AG09309 (cell line): ENCODE data around the gene EPB41L1.

Experiments used
- DNase-seq: peaks from one replicate; pipeline ENCODE4 v3.0.0-alpha.2; 2010; ENCODE audit warnings: low read depth
- H3K4me3 ChIP-seq: 2 replicates; pipeline ENCODE4 v1.5.1; 2011; ENCODE audit warnings: mild to moderate bottlenecking, low read depth, low read length, moderate library complexity; ENCODE audit not compliant: control insufficient read depth
- TF ChIP-seq, protein P1 (sequence below): IDR thresholded peaks from 2 replicates; pipeline ENCODE4 v1.5.1; 2011; ENCODE audit warnings: mild to moderate bottlenecking, low read depth, low read length, inconsistent platforms; ENCODE audit not compliant: insufficient read depth, control insufficient read depth; ENCODE audit errors: missing control alignments

EPB41L1 gene

DNA sequence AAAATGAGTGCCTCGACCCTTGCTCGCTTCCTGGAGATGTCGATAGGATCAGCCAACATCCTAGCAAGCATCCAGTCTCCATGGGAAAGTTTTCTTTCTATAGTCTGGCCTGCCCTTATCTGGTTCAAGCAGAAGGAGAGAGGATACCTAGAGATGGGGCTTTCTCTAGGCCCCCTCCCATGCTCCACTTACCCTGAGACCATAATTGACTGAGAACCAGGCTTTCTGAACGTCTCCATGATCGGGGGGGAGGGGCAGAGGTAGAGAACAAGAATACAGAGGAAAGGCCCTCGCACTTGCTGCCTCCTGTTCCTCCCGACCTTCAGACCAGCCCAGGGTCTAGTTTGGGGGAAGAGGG is 31.6 kb upstream of the EPB41L1 start:
- H3K4me3 ChIP-seq: no peak overlapping the region
- TF ChIP-seq, protein P1, sequence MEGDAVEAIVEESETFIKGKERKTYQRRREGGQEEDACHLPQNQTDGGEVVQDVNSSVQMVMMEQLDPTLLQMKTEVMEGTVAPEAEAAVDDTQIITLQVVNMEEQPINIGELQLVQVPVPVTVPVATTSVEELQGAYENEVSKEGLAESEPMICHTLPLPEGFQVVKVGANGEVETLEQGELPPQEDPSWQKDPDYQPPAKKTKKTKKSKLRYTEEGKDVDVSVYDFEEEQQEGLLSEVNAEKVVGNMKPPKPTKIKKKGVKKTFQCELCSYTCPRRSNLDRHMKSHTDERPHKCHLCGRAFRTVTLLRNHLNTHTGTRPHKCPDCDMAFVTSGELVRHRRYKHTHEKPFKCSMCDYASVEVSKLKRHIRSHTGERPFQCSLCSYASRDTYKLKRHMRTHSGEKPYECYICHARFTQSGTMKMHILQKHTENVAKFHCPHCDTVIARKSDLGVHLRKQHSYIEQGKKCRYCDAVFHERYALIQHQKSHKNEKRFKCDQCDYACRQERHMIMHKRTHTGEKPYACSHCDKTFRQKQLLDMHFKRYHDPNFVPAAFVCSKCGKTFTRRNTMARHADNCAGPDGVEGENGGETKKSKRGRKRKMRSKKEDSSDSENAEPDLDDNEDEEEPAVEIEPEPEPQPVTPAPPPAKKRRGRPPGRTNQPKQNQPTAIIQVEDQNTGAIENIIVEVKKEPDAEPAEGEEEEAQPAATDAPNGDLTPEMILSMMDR: no peak
- no peak for DNase-seq

DNA sequence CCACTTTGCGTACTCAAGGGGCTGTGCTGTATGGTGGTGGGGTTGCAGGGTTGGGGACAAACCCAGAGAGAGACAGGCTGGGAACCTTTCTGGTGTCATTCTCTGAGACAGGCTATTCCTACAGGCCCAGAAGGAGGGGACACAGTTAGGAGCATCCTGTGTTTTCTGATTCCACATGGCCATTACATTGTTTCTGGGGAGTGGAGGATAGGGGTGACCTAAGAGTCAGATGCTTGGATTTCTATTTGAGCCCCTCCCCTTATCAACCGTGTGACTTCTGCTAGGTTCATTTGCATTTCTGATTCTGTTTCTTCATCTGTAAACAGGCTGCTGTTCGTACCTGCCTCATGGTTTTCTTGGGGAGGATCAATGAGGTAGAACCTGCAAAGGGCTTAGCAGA is 29.4 kb upstream of the EPB41L1 start:
- no peak for DNase-seq
- H3K4me3 ChIP-seq: no peak overlapping the region
- TF ChIP-seq, protein P1: no peak

DNA sequence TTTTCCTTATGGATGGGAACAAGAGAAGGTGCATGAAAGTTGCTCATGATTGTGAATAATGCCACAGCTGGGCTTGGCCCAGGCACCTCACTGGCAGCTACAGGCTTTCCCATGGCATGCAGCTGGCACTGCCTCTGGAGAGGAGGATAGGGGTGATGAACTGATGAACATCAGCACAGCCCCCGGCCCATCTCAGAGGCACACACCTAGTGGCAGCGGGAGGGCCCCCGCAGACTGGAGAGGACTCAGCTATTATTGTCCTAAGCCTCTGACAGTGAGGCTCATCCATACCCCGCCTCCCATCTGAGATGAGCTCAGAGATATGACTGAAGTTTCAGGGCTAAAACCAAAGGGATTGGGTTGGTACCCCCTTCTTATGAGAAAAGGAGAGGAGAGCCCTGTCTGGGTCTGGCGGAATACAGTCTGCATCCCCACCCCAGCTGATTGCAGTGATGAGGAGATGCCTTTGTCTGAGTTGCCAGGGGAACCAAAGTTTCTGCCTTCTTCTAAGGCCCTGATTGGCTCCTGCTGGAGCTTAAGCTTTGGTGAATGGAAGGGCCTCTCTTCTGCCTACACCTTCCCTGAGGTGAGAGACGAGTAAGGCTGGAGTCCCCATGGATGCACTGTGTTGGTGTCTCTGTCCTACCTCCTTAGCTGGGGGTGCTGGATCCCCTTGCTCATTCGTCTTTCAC is 27.6 kb upstream of the EPB41L1 start:
- DNase-seq: no peak

DNA sequence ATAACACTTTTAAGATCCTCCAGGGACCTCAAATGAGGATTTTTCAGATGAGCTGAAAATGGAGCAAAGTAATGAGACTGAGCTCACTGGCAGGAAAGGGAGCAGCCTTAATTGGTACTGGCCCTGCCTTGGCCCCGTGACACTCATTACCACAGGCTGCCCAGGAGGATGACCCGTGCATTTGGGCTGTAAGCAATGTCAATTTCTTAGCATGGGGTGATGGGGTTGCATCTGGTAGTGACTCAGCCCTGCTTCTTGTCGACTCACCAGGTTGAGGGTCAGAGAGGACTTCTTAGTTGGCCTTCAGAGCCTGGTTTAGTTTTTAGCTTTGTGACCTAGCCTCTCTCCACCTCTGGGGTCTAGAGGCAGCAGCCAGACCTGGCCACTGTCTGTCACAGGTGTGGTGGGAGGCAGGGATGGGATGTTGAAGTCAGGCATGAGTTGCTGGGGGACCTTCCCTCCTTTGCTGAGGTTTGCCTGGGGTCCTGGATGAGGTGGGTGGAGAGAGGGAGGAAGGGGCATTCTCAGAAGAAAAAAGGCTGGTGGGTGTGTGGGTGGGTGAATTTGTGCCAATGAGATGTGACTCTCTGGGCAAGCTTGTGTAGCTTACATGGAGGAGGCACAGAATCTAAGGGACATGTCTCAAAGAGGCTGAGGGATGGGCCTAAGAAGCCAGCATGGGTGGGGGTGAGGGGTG is 25.9 kb upstream of the EPB41L1 start:
- TF ChIP-seq, protein P1: no peak
- no peak overlapping the region for H3K4me3 ChIP-seq
- peak; percentile 50 for DNase-seq

More for the DNA sequence above, 27.6 kb upstream of the EPB41L1 start:
- TF ChIP-seq, protein P1: no peak
- H3K4me3 ChIP-seq: no peak overlapping the region

DNA sequence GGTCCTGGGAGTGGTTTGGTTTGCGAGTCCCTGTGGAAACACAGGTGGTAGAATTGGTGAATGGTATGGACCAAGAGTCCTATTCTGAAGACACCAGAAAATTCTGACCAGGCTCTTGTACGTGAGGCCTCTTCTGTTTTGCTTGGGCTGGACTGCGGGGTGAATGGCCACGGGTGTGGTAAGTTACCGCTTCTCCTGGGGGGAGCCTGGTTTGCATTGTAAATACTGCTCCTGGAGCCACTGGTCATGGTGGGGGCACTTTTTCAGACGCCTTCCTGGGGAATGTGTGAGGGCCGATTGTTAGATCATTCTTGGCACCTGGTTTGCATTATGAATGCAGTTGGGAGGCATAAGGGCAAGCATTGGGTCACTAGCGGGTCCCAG is 25.4 kb upstream of the EPB41L1 start:
- DNase-seq: no peak
- H3K4me3 ChIP-seq: no peak overlapping the region
- TF ChIP-seq, protein P1: no peak

DNA sequence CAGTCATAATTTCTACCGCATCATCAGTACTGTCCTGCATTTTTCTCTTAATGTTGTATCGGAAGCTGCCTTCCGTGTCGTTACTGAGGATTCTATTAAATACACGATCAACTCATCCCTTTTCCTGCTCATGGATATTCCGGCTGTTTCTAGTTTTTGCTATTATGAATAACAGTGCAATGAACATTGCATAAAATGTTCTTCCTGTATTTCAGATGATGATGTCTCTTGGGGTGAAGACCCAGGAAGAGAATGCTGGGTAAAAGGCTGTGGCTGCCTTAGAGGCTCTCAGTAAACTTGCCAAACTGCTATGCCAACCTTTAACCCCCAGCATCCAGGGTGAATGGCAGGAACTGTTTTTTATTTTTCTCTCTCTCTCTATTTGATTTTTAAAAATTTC is 24.1 kb upstream of the EPB41L1 start:
- no peak for DNase-seq
- TF ChIP-seq, protein P1: no peak
- H3K4me3 ChIP-seq: no peak overlapping the region
